NCI-H1417 treated with DMSO at 0.1 percent for 48 hours (cell line): ENCODE data around the gene SPSB4.

Experiments
- DNase-seq: peaks from one replicate; lab custom pipeline; 2025; lab: John Stamatoyannopoulos, UW

SPSB4 gene

DNA sequence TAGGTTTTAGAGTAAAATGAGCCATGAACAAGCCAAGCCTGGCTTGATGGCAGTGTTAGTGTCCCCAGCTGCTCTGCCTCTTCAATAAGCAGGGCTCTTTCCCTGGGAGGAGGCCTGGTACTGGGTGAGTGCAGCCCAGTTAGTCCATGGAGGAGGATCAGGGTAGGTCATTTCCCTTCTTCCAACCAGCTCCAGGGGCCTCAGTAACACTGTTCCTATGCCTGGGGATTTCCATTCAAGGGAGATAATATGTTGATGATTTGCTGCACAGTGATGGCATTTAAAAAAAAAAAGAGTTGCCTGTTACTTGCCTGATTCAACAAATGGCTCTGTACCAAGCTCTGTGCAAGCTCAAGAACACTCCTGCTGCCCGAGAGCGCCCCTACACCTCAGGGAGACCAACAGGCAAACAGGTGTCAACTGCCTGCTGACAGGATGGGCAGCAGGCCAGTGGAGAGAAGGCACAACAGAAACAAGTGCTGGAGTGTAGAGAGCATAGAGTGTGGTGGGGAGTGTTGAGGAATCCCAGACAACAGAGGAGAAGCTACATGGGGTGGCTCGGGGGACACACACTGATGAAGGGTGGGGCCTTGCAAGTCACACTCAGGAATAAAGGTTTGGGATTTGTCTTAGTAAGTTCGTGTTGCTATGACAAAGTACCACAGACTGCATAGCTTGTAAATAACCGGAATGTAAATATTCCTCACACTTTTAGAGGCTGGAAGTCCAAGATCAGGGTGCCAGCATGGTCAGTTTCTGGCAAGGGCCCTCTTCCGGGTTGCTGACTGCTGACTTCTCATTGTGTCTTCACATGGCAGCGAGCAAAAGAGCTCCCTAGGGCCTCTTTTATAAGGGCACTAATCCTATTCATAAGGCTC lies 101.9 kb downstream of the SPSB4 start:
- DNase-seq: no peak

DNA sequence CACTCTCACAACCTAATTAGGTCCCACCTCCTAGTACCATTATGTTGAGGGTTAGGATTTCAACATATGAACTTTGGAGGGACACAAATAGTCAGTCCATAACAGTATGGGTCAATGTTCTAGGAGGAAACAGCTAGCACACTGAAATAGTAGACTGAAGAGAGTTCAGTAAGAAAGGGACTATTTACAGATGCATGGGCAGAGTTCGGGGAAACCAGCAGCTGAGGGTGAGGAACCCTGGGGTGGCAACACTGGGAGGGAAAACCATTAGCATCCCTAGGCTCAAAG lies 102.5 kb downstream of the SPSB4 start:
- no peak for DNase-seq

DNA sequence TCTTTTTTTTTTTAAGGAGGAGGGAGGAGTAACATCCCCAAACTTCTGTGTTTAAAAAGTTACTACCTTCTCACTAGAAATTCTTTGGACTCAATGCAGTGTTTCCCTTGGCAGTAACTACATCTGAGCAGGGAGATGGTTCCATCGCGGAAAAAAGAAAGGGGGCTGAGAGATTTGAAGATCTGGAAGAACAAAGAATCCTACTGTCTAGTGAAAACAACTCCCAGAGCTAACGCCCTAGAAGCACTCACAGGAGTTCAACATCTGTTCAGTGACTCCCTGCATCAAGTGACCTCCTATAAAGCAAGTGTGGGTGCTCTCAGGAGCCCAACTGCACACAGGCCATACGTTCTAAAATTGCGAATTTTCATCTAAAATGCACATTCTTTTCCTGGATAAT lies 113.7 kb downstream of the SPSB4 start:
- DNase-seq: no peak

DNA sequence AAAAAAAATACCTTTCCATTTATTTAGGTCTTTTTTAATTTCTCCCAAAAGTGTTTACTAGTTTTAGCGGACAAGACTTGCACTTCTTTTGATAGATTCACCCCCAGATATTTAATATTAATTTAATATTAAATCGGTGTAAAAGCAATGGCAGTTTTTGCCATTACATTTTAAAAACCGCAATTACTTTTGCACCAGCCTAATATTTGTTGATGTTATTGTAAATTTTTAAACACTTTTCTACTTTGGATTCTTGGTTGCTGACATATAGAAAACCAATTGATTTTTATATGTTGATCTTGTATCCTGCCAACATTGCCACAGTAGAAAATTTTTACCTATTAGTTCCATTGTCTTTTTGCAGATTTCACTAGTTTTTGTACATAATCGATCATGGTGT lies 116.5 kb downstream of the SPSB4 start:
- no peak for DNase-seq

DNA sequence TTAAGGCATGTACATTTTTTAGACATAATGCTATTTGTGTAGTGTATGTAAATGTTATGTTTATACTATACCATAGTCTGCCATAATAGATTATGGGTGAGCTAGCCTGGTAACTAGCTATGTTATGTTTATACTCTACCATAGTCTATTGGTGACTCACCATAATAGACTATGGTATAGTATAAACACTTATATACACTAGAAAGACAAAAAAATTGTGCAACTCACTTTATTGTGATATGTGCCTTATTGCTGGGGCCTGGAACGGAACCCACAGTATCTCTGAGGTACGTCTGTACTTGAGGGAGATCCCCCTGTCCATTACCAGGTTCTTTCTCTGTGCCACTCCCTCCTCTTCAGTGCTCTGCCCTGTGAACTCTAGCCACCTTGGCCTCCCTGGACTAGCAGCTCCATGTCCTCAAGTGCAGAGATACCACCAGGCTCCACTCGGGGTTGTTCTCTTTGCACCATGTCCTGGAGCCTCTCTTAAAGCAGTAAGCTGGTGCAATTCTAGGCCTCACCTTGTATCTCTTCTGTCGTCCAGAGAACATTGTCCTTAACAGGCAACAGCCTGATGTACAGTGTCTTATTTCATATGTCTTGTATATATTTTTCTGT lies 119.6 kb downstream of the SPSB4 start:
- no peak for DNase-seq

DNA sequence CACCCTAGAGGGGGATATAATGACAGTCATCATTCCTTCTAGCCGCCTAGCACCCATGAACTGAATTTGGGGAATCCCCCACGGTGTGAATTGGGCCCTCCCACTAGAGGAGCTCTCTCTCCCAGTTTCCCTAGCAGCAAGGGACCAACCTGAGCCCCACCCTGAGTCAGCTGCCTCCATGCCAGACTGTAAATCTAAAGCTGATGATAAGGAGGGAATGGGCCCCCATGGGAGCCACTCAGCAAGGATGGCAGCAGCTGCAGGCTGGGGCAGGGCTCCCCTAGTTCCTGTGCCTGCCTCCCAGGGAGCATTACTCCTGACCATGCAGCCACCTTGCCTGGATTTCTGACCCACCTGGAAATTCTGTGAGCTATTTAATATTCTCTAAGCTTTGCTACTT lies 123.5 kb downstream of the SPSB4 start:
- DNase-seq: no peak

DNA sequence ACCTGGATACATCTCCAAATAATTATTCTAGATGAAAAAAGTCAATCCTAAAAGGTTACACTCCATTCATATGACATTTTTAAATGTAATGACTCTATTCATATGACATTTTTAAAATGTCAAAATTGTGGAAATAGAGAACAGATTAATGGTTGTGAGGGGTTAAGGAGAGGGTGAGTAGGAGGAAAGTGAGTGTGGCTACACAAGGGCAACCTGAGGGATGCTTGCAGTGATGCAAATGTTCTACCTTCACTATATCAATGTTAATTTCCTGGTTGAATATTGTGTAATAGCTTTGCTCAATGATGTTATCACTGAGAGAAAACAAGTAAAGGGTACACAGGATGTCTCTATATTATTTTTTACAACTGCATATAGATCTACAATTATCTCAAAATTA lies 125.6 kb downstream of the SPSB4 start:
- no peak for DNase-seq

DNA sequence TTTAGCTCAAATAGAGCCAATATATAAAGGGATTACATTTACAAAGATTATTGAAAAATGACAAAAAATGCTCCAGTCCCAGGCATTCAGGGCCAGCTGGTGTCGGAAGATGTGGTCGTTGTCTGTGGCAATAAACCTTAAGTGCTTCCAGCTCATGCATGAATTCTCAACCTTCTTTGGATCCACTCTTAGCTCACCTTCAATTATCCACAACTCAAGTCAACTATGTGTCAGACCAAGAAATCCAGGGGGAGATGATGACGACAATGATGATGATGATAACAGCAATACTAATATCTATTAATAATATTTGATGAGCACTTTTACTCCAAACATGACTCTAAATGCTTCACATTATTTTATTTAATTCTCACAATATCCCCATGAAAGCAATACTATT lies 126.9 kb downstream of the SPSB4 start:
- DNase-seq: no peak

DNA sequence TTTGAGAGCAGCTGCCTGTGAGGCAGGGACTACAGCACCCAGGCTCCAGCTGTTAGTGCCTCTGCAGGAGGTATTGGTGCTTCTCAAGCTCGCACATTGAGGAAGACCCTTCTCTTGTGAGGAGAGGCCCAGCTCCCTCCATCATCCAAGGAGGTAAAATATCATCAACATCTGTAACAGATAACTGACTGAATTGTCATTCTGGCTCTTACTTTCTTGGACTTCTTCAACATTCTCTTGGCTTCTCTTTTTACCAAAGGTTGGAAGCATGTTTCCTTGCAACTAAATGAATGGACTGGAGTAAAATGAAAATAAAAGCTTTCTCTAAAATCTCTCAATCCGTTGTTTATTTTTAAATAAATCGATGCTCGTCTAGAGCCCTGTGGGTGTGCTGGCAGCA lies 127.4 kb downstream of the SPSB4 start:
- DNase-seq: no peak

DNA sequence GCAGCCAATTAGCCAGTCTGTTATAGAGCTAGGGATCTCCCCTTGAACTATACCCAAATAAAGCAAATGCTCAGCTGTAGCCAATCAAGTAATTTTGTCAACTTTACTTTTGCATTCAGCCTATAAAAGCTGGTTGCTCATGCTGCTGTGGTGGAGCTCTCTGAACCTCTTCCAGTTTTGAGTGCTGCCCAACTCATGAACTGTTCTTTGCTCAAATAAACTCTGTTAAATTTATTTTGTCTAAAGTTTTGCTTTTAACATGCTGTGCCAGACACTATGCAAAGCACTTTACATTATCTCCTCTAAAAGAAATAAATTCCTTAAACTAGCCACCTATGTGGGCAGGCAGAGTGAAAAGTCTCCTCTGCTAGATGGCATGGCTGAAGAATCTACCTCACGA lies 128.8 kb downstream of the SPSB4 start:
- DNase-seq: no peak

DNA sequence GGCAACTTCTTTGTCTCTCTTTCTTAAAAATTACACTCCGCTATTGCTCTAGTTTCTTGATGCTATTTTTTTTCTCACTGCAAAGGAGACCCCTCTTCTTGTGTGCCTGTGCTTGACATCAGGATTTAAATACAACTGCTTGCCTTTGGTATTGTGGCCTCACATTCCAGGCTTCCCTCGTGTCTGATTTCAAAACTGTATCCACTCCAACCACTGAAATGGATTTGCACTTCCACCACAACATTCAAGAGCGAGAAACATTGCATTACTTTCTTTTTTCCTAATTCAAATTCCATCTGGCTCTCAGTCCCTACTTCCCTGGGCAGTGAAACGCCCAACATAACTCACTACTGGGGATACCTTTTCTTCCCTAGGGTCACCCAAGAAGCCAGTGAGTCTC lies 130.0 kb downstream of the SPSB4 start:
- no peak for DNase-seq

DNA sequence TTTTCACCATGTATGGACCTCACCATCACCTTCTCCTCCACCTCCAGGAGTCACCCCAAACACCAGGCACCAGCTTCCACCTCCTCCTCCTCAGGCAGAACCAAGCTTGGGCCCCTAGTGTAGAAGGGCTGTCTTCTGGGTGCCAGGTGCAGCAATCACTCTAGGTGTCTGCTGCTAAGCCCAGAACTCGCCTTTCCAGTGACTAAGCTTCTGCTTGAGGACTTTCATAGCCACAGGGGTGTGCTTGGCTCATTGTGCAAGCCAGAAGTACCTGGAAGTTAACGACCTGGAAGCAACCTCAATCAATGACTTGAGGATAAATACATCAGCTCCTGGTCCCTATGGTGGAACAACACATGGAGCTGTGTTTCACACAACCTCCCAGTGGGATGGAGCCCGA lies 130.7 kb downstream of the SPSB4 start:
- DNase-seq: no peak

DNA sequence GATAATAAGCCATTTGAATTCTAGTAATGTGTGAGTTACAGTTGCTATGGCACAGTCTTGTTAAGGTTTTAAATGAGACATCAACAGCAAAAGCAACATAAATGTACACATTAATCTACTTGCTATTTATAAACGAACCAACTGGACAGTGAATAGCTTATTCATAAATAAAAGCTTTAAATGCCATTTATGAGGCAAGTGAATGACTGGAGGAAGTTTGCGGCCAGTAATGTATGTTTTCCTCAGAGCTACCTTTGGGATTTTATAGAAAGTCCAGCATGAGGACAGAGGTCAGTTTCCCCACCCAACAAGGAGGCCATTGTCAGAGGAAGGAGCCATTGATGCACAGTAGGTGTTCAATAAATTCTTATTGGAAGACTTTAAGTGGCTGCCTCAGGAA lies 132.5 kb downstream of the SPSB4 start:
- no peak for DNase-seq

DNA sequence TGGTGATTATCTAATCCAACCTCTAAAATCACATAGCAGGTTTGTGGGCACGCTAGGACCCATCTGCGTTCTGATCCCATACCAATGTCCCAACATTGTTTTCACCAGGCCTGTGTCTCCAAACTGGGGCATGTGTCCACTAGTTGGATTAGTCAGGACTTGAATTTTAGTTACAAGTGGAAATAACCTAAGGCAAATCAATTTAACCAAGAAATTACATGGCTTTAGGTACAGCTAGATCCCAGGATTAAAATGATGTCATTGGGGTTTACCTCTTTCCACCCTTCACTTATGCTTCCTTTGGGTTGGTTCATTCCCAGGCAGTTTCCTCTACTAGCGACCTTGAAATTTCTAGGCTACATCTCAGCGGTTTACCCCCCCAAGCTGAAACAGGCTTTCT lies 133.3 kb downstream of the SPSB4 start:
- DNase-seq: no peak

DNA sequence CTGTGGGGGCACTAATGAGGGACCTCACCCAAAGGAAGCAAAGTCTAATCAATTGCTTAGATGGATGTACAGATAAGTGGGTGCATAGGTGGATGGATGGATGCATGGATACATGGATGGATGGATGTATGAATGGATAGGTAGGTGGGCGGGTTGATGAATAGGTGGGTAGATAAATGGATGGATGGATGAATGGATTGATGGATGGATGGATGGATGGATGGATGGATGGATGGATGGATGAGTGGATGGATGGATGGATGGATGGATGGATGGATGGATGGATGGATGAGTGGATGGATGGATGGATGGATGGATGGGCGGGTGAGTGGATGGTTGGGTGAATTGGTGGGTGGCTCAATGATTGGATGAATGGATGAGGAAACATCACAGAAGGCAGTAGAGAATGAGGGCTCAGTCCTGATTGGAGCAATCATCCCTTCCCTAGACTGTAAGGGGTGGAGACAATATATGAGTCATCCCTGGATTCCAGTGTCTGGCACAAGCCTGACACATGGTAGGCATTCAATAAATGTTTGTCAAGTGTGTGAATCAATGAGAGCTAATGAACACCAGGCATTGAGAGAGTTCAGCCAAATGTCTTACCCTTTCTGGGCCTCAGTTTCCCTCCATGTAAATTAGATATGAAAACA lies 140.1 kb downstream of the SPSB4 start:
- DNase-seq: no peak

DNA sequence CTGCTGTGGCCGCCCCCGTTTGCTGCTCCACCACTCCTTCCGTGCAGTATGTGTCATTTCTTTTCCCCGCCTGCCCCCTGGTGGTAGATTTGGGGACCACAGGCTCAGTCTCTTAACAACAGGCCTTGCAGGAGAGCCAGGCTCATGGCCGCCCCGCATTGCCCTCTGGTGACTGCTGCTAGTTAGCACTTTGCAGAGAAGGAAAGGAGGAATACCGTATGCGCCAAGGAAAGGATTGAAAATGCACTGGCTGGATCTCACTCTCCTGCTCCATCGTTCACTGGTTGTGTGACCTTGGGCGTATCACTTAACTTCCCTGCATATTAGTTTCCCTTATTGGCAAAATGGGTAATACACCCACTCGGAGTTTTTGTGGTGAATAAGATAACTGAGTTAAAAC lies 141.2 kb downstream of the SPSB4 start:
- DNase-seq: peak; percentile 63

DNA sequence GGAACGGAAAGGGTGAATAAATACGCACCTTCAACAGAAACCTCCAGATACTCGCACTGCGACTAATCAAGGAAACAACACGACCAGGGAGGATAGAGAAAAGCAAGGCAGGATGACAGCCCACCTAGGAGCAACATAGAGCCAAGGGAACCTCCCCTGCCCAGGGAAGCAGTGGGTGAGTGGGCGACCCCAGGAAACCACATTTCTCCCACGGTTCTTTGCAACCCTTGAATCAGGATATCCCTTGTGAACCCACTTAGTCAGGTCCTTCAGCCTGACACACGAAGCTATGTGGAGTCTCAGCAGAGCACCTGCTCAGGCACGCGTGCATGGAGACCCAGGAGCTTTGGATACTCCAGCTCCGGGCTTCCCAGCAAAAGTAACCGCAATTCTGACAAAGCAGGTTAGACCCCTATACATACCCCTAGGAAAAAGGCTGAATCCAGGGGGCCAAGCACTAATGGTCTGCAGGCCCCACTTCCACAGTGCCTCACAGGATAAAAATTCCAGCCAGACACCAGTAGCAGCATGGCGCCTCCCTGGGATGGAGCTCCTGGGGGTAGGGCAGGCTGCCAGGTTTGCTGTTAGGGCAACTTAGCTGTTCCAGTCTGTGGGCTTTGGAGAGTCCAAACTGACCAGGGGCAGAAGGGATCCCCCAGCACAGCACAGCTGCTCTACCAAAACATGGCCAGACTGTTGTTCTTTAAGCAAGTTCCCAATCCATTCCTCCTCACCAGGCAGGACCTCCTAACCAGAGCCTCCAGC lies 142.1 kb downstream of the SPSB4 start:
- no peak for DNase-seq
